ENCODE data around the gene GUCA1A. TPM values are rescaled to one million over a fixed set of nuclear protein-coding genes. Genes with fewer than 3 reads are reported as not detected.
"Not testable (repeated sequence)": the region's sequence is repeated elsewhere in the genome, so short reads cannot be mapped to it uniquely, and the experiment has no call there.

GUCA1A gene
- total and polyA plus RNA-seq, 2 donors, result 0.19 to 0.52 TPM

DNA sequence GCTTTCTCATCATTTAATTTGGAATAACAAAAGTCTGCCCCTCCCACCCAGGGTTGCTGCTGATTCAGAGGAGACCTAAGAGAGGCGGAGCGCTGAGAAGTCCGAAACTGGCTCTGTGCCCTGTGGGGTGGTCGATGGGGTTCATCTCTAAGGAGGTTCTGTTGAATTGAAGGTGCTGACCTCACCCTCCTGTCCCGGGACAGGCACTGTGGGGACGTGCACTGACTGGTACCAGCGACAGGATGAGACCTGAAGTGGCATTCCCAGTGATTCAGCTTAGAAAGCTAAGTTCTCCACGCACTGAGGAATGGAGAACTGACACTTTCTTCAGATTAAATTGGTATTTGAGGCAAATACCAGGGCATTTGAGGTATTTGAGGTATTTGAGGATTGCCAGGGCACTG lies 20.3 kb downstream of the GUCA1A start:
- Histone ChIP-seq H3K4me3 (ENCODE audit: low read length in 2 of 2) (no peak overlapping the region), H3K9me3 (ENCODE audit: control insufficient read depth in 2 of 2, insufficient read depth in 1 of 2, low read length in 1 of 2) (no peaks in the 10 kb centered on the region), H3K27ac (ENCODE audit: low read depth in 1 of 2, low read length in 1 of 2) (no peak overlapping the region), H3K27me3 (ENCODE audit: control insufficient read depth in 2 of 2, insufficient read depth in 1 of 2, low read length in 1 of 2) (no peaks in the 10 kb centered on the region), H3K4me1 (ENCODE audit: control insufficient read depth in 2 of 2, insufficient read depth in 2 of 2, low read length in 2 of 2) (no peaks in the 10 kb centered on the region), H3K36me3 (ENCODE audit: control insufficient read depth in 2 of 2, insufficient read depth in 2 of 2, low read length in 1 of 2) (peaks cover 0 to 3% of the 10 kb centered on the region in 2 donors)
- 90% methylated on average over 8 of the region's 8 CpGs for WGBS
- DNase-seq (ENCODE audit: low read depth in 6 of 9, low spot score in 9 of 9), result no peak

DNA sequence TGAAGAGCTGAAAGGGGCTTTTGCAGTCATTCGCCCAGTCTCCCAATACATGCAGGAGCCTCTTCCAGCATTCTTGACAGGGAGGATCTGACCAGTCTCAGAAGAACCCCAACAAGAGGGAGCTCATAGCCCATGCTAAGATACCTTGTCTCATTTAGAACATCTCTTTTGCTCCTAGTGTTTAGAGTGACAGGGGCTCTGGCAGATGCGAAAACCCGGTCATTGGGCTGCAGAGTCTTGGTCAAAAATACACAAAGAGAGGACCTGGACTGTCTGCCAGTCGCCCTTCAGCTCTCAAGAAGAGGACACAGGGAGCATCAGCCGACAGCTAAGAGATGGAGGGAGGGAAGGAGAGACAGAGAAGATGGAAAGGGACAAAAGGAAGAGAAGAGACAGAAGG lies 20.9 kb downstream of the GUCA1A start:
- WGBS, result over 99% methylated on average over 5 of the region's 5 CpGs
- no peak overlapping the region for H3K4me3 ChIP-seq (ENCODE audit: low read length in 2 of 2)
- H3K36me3 ChIP-seq (ENCODE audit: control insufficient read depth in 2 of 2, insufficient read depth in 2 of 2, low read length in 1 of 2), result peaks cover 0 to 3% of the 10 kb centered on the region in 2 donors
- H3K27ac ChIP-seq (ENCODE audit: low read depth in 1 of 2, low read length in 1 of 2), result no peak overlapping the region
- no peaks in the 10 kb centered on the region for H3K9me3 ChIP-seq (ENCODE audit: control insufficient read depth in 2 of 2, insufficient read depth in 1 of 2, low read length in 1 of 2)
- no peaks in the 10 kb centered on the region for H3K4me1 ChIP-seq (ENCODE audit: control insufficient read depth in 2 of 2, insufficient read depth in 2 of 2, low read length in 2 of 2)
- no peaks in the 10 kb centered on the region for H3K27me3 ChIP-seq (ENCODE audit: control insufficient read depth in 2 of 2, insufficient read depth in 1 of 2, low read length in 1 of 2)
- DNase-seq (ENCODE audit: low read depth in 6 of 9, low spot score in 9 of 9), result no peak

DNA sequence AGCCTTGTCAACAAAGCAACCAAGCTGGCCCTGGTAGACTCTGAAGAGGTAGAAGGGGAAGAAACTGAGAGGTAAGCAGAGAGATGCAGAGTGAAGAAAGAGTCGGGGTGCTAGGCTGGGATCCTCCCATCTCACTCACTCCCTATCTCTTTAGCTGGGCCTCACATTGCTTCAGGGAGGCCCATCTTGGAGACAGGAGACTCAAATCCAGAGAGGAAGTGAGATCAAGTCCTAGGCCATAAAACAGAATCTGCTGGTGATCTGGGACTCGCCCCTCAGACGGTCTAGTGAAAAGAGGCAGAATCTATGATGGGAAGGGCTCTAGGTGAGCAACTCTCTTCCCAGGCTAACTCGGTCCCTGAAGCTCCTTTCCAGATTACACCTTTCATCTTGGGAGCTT lies 22.3 kb downstream of the GUCA1A start:
- H3K27ac ChIP-seq (ENCODE audit: low read depth in 1 of 2, low read length in 1 of 2), result no peak overlapping the region
- 98% methylated on average over 4 of the region's 4 CpGs for WGBS
- H3K9me3 ChIP-seq (ENCODE audit: control insufficient read depth in 2 of 2, insufficient read depth in 1 of 2, low read length in 1 of 2), result no peaks in the 10 kb centered on the region
- DNase-seq (ENCODE audit: low read depth in 6 of 9, low spot score in 9 of 9), result no peak
- H3K36me3 ChIP-seq (ENCODE audit: control insufficient read depth in 2 of 2, insufficient read depth in 2 of 2, low read length in 1 of 2), result peaks cover 0 to 3% of the 10 kb centered on the region in 2 donors
- H3K4me1 ChIP-seq (ENCODE audit: control insufficient read depth in 2 of 2, insufficient read depth in 2 of 2, low read length in 2 of 2), result no peaks in the 10 kb centered on the region
- no peaks in the 10 kb centered on the region for H3K27me3 ChIP-seq (ENCODE audit: control insufficient read depth in 2 of 2, insufficient read depth in 1 of 2, low read length in 1 of 2)
- no peak overlapping the region for H3K4me3 ChIP-seq (ENCODE audit: low read length in 2 of 2)

DNA sequence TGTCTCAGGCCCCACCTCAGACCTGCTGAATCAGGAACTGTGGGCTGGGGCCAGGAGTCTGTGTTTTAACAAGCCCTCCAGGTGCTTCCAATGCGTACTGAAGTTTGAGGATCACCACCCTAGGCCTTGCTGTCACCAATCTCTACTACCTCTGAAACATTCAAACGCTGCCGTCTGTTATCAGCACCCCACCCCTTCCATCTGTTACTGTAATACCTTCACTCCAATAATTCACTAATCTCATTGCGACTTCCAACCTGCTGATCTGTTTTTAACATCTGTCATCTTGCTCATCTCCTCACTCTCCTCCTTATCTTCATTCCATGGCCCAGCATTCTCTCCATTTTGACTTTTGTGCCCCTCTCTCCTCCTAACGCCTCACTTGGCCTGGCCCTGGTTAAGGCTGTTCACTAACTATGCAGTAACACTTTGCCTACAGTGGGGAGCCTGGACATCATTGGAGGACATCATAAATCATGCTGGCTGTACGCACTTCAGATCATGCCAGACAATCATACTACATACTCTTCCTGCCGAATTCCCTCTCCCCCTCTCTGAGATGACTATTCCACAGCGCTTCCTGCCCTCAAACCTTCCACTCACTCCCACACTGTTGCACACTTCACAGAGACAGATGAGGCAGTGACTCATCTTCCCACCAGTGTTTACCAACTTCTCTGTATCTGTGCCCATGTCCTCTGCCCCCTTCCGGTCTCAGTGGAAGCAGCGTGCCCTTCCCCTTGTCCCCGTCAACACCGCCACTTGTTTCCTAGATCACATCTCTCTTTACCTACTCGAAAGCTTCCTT lies 24.6 kb downstream of the GUCA1A start:
- DNase-seq (ENCODE audit: low read depth in 6 of 9, low spot score in 9 of 9), result no peak
- Histone ChIP-seq H3K4me3 (ENCODE audit: low read length in 2 of 2) (no peak overlapping the region), H3K9me3 (ENCODE audit: control insufficient read depth in 2 of 2, insufficient read depth in 1 of 2, low read length in 1 of 2) (no peaks in the 10 kb centered on the region), H3K27ac (ENCODE audit: low read depth in 1 of 2, low read length in 1 of 2) (no peak overlapping the region), H3K27me3 (ENCODE audit: control insufficient read depth in 2 of 2, insufficient read depth in 1 of 2, low read length in 1 of 2) (no peaks in the 10 kb centered on the region), H3K36me3 (ENCODE audit: control insufficient read depth in 2 of 2, insufficient read depth in 2 of 2, low read length in 1 of 2) (peaks cover 0 to 3% of the 10 kb centered on the region in 2 donors), H3K4me1 (ENCODE audit: control insufficient read depth in 2 of 2, insufficient read depth in 2 of 2, low read length in 2 of 2) (no peaks in the 10 kb centered on the region)
- 95% methylated on average over 13 of the region's 13 CpGs for WGBS

DNA sequence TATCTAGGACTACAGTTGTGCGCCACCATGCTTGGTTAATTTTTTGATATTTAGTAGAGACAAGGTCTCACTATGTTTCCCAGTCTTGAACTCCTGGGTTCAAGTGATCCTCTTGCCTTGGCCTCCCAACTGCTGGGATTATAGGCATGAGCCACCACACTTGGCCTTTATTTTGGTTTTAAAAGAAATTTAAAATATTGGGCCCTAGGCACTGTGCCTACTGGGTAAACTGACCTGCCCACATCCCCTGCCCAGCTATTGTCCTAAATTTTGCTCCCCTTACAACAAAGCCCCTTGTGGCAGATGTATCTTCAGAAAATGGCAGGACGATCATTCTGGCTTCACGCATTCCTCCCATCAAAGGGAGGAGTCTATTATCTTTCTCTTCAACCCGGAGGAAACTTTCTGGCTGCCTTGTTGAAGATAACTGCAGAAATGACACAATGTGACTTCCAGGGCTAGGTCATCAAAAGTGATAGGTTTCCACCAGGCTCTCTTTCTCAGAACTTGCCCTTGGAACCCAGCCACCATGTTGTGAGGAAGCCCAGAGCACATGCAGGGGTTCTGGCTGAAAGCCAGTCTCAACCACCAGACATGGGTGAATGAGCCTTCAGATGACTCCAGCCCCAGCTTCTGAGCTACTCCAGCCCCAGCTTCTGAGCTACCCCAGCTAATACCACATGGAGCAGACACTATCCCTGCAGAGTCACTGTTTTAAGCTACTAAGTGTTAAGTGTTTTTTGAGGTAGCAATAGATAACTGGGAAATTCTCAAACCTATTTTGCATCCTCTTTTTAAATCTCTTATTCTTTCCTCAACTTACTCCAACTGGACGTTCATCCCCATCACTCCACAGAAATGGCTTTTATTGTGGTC lies 26.2 kb downstream of the GUCA1A start:
- no peak overlapping the region for H3K4me3 ChIP-seq (ENCODE audit: low read length in 2 of 2)
- H3K27me3 ChIP-seq (ENCODE audit: control insufficient read depth in 2 of 2, insufficient read depth in 1 of 2, low read length in 1 of 2), result no peaks in the 10 kb centered on the region
- no peak overlapping the region for H3K27ac ChIP-seq (ENCODE audit: low read depth in 1 of 2, low read length in 1 of 2)
- WGBS, result 97% methylated on average over 5 of the region's 5 CpGs
- DNase-seq (ENCODE audit: low read depth in 6 of 9, low spot score in 9 of 9), result no peak
- peaks cover 0 to 3% of the 10 kb centered on the region in 2 donors for H3K36me3 ChIP-seq (ENCODE audit: control insufficient read depth in 2 of 2, insufficient read depth in 2 of 2, low read length in 1 of 2)
- no peaks in the 10 kb centered on the region for H3K9me3 ChIP-seq (ENCODE audit: control insufficient read depth in 2 of 2, insufficient read depth in 1 of 2, low read length in 1 of 2)
- no peaks in the 10 kb centered on the region for H3K4me1 ChIP-seq (ENCODE audit: control insufficient read depth in 2 of 2, insufficient read depth in 2 of 2, low read length in 2 of 2)

DNA sequence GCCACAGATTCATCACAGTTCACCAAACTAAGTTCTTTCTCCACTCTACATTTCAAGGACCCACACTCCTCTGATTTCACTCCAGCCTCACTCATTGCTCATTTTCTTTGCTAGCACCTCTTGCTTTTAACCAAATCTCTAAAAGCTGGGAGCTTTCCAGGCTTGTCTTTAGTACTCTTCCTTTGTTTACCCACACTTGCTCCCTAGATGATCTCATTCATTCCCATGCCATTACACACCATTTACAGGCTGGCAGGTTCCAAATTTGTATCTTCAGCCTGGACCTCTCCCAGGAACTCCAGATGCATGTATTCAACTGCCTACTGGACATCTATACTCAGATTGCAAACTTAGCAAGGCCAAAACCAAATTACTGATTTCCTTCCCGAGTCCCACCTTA lies 26.9 kb downstream of the GUCA1A start:
- no peak for DNase-seq (ENCODE audit: low read depth in 6 of 9, low spot score in 9 of 9)

DNA sequence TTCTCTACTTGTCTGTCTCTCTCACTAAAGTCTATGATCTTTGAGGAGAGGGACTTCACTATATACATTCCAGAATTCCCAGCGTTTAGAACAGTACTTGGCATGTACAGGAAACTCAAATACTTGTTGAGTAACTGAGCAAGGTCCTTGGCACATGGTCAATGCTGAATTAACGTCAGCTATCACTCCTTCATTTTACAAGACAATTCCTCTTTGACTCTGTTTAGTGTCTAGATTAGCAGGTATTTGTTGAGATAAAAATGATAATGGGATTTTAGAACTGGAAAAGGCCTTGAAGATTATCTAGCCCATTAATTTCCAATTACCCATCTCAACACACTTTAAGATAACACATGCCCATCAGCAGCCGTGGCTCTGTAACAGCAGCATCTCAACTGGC lies 28.2 kb downstream of the GUCA1A start:
- DNase-seq (ENCODE audit: low read depth in 6 of 9, low spot score in 9 of 9), result no peak
- 95% methylated on average over 3 of the region's 3 CpGs for WGBS
- Histone ChIP-seq H3K4me3 (ENCODE audit: low read length in 2 of 2) (no peak overlapping the region), H3K27me3 (ENCODE audit: control insufficient read depth in 2 of 2, insufficient read depth in 1 of 2, low read length in 1 of 2) (no peaks in the 10 kb centered on the region), H3K9me3 (ENCODE audit: control insufficient read depth in 2 of 2, insufficient read depth in 1 of 2, low read length in 1 of 2) (no peaks in the 10 kb centered on the region), H3K36me3 (ENCODE audit: control insufficient read depth in 2 of 2, insufficient read depth in 2 of 2, low read length in 1 of 2) (peaks cover 3 to 10% of the 10 kb centered on the region in 2 donors), H3K4me1 (ENCODE audit: control insufficient read depth in 2 of 2, insufficient read depth in 2 of 2, low read length in 2 of 2) (no peaks in the 10 kb centered on the region), H3K27ac (ENCODE audit: low read depth in 1 of 2, low read length in 1 of 2) (no peak overlapping the region)

More for the DNA sequence above, 26.9 kb downstream of the GUCA1A start:
- WGBS, result 94% methylated on average over 1 of the region's 1 CpG
- H3K36me3 ChIP-seq (ENCODE audit: control insufficient read depth in 2 of 2, insufficient read depth in 2 of 2, low read length in 1 of 2), result peaks cover 3 to 5% of the 10 kb centered on the region in 2 donors
- H3K4me3 ChIP-seq (ENCODE audit: low read length in 2 of 2), result no peak overlapping the region
- no peaks in the 10 kb centered on the region for H3K27me3 ChIP-seq (ENCODE audit: control insufficient read depth in 2 of 2, insufficient read depth in 1 of 2, low read length in 1 of 2)
- H3K4me1 ChIP-seq (ENCODE audit: control insufficient read depth in 2 of 2, insufficient read depth in 2 of 2, low read length in 2 of 2), result no peaks in the 10 kb centered on the region
- H3K27ac ChIP-seq (ENCODE audit: low read depth in 1 of 2, low read length in 1 of 2), result no peak overlapping the region
- H3K9me3 ChIP-seq (ENCODE audit: control insufficient read depth in 2 of 2, insufficient read depth in 1 of 2, low read length in 1 of 2), result no peaks in the 10 kb centered on the region

DNA sequence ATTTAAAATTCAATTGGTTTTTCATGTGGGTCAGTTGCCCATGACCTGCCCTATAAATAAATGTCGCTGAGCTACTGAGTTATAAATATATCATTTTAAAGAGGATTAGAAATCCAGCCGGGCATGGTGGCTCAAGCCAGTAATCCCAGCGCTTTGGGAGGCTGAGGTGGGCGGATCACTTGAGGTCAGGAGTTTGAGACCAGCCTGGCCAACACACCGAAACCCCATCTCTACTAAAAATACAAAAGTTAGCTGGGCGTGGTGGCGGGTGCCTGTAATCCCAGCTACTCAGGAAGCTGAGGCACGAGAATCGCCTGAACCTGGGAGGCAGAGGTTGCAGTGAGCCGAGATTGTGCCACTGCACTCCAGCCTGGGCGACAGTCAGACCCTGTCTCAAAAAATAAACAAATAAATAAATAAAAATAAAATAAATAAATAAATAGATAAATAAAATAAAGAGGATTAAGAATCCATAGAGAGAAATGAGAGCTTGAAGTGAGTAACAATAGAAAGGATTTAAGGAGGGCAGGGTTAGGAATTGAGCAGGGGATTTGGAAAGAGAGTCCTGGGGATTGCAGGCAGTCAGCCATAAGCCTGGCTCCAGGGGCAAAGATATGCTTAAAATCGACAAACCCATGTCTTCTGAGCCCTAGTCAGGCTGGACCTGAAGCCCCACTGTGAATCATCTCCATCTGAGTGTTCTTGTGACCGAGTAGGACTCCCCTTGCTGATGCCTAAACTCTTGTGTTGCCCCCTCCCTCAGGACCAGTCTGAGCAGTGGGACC lies 29.2 kb downstream of the GUCA1A start:
- H3K4me3 ChIP-seq (ENCODE audit: low read length in 2 of 2); H3K27me3 ChIP-seq (ENCODE audit: control insufficient read depth in 2 of 2, insufficient read depth in 1 of 2, low read length in 1 of 2); H3K9me3 ChIP-seq (ENCODE audit: control insufficient read depth in 2 of 2, insufficient read depth in 1 of 2, low read length in 1 of 2); DNase-seq (ENCODE audit: low read depth in 6 of 9, low spot score in 9 of 9); H3K4me1 ChIP-seq (ENCODE audit: control insufficient read depth in 2 of 2, insufficient read depth in 2 of 2, low read length in 2 of 2); H3K27ac ChIP-seq (ENCODE audit: low read depth in 1 of 2, low read length in 1 of 2): not testable (repeated sequence)
- 96% methylated on average over 13 of the region's 13 CpGs for WGBS
- peaks cover 2 to 16% of the 10 kb centered on the region in 2 donors for H3K36me3 ChIP-seq (ENCODE audit: control insufficient read depth in 2 of 2, insufficient read depth in 2 of 2, low read length in 1 of 2)
